ENCODE data around the gene RMRP.

DNA sequence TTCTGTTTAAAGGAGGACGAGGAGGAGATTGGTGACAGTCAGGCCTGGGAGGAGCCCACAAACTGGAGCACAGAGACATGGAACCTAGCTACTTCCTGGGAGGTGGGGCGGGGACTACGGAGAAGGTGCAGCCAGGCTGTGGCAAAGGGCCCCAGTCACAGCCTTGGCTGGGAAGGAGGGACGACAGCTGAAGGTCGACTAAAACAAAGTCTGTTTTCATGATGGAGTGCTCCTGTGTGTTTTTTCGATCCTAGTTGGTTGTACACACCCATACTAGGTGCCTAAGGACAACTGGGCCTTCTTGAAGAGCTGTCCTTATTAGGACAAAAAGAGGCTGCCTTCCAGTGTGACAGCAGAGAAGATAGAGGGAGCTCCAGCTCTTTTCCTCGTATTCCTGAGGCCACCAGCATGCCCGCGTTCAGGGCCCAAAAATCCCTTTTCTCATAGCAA is 3.2 kb upstream of the RMRP start:
- TF ChIP-seq CTCF (IDR thresholded peaks at IDR 0.05) (peak in 1 of 6 experiments; percentile 15), POLR2A (IDR thresholded peaks at IDR 0.05) (no peak)
